ENCODE data around the gene SLC5A1.
A peak's percentile ranks its signal among the peaks of the same experiment; 100 is the strongest.

Gene SLC5A1

DNA sequence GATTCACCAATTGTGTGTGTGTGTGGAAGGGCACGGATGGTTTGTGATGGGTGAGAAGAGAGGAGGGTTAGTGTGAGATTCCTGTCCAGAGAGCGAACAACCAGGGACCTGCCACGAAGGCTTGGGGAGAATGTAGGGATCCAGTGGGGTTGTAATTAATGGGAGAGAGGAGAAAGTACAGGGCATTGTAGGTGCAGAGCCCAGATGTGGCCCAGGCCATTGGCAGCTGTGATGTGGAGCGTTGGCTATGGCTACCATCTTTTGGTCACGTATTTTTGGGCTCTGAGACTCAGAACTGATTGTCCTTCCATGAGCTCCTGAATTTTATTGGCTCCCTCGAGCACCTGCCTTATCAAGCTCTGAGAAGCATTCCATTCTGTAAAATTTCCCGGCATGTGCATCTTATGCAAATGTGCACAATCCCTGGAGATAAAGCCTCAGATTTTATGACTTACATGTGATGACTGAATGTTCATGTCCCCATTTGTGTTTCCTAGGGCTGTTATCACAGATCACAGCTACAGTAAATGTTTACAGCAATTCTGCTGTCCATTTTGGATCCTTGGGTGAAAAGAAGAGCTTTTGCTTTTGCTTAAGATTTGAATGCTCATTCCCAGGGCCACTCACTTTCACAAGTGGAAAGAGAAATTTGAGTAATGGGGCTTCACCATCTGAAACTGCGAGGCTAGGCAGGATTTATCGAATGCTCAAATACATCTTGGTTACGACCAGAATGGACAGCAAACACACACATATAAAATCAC lies 33.1 kb downstream of the SLC5A1 start:
- no peak for TF ChIP-seq CTCF (conservative IDR thresholded peaks at IDR 0.05)
- TF ChIP-seq ZFX (IDR thresholded peaks at IDR 0.05) = no peak
- H3K27ac ChIP-seq = no peak overlapping the region

- no peak for TF ChIP-seq ZFX (IDR thresholded peaks at IDR 0.05)
- no peak for TF ChIP-seq CTCF (conservative IDR thresholded peaks at IDR 0.05)
- H3K27ac ChIP-seq = no peak overlapping the region
Observed at GRCh38 chr22:32076761-32077084, 33.7 kb downstream of the SLC5A1 start.

- H3K27ac ChIP-seq = no peak overlapping the region
- TF ChIP-seq ZFX (IDR thresholded peaks at IDR 0.05) (no peak), CTCF (conservative IDR thresholded peaks at IDR 0.05) (no peak)
Observed at GRCh38 chr22:32077151-32077550, 34.1 kb downstream of the SLC5A1 start.

GRCh38 chr22:32079130-32080089 lies 36.3 kb downstream of the SLC5A1 start:
- H3K27ac ChIP-seq = no peak overlapping the region
- TF ChIP-seq CTCF (conservative IDR thresholded peaks at IDR 0.05) = no peak
- no peak for TF ChIP-seq ZFX (IDR thresholded peaks at IDR 0.05)

DNA sequence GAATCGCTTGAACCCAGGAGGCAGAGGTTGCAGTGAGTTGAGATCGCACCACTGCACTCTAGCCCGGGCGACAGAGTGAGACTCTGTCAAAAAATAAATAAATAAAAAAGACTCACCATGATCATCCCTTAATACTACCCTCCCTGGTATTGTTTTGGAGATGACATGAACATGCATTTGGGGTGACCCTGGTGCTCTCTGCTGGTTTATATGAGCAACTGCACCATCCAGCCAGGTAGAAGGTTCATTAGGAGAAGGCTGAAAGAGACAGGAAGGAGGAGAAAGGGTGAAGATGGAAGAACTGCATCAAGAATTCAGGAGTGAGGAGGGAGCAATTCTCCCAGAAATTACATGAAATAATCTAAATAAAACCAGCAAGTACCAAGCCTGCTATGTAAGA lies 37.8 kb downstream of the SLC5A1 start:
- no peak for TF ChIP-seq ZFX (IDR thresholded peaks at IDR 0.05)
- TF ChIP-seq CTCF (conservative IDR thresholded peaks at IDR 0.05) = peak; percentile 87

DNA sequence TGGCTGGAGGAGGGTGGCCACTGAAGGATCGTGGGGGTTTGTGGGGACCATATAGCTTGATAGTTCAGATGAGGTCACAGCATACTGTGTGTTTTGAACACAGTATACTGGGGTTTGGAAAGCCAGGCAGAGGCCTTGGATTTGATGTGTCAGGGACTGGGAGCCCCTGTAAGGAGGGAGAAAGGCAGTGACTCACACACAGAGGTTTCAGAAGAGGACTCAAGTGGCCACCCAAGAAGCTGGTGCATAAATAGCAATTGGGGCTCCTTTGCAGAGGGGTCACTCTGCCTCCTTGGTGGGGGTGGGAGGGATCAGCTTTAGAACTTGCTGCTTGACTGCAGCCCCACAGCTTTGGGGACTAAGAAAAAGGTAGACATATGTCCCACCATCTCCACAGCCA lies 39.3 kb downstream of the SLC5A1 start:
- no peak for TF ChIP-seq ZFX (IDR thresholded peaks at IDR 0.05)
- TF ChIP-seq CTCF (conservative IDR thresholded peaks at IDR 0.05) = no peak
- H3K27ac ChIP-seq = no peak overlapping the region

More for the DNA sequence above, 37.8 kb downstream of the SLC5A1 start:
- no peak overlapping the region for H3K27ac ChIP-seq

GRCh38 chr22:32083000-32083399 lies 39.9 kb downstream of the SLC5A1 start:
- TF ChIP-seq CTCF (conservative IDR thresholded peaks at IDR 0.05) = no peak
- no peak for TF ChIP-seq ZFX (IDR thresholded peaks at IDR 0.05)
- H3K27ac ChIP-seq = no peak overlapping the region
